Left renal cortex interstitium (tissue), 4 donors: ENCODE data around the gene STAP1. TPM values are rescaled to one million over a fixed set of nuclear protein-coding genes. Genes with fewer than 3 reads are reported as not detected.
"Not testable (repeated sequence)": the region's sequence is repeated elsewhere in the genome, so short reads cannot be mapped to it uniquely, and the experiment has no call there.

Experiments
- DNase-seq, 4 donors: peaks; one replicate each; pipeline ENCODE4 v3.0.0-alpha.2; 2013; ENCODE audit warnings: low read depth in 4 of 4, low spot score in 2 of 4, missing footprints in 1 of 4
- polyA plus RNA-seq, 4 donors: library from polyadenylated mRNA; unstranded; fragments of 120-200 nt; gene quantifications; one replicate each; pipeline ENCODE4 v1.2.1, GENCODE V29; 2013; ENCODE audit not compliant: insufficient read length in 4 of 4

The STAP1 gene
- polyA plus RNA-seq, 4 donors, result 0.13 to 0.24 (median 0.17) TPM

- DNase-seq, result no peak
These were observed 56.6 kb downstream of the STAP1 start for GRCh38 chr4:67615119-67615518.

- no peak for DNase-seq
These were observed 58.0 kb downstream of the STAP1 start for GRCh38 chr4:67616478-67616877.

GRCh38 chr4:67624939-67625338, 66.4 kb downstream of the STAP1 start:
- no peak for DNase-seq

- no peak for DNase-seq
These were observed 74.0 kb downstream of the STAP1 start for GRCh38 chr4:67632492-67632891.

- no peak for DNase-seq
These were observed 76.2 kb downstream of the STAP1 start for GRCh38 chr4:67634741-67635140.

- no peak for DNase-seq
These were observed 76.8 kb downstream of the STAP1 start for GRCh38 chr4:67635331-67635730.

- not testable (repeated sequence) for DNase-seq
These were observed 78.5 kb downstream of the STAP1 start for GRCh38 chr4:67636978-67637377.

- DNase-seq, result no peak
These were observed 79.6 kb downstream of the STAP1 start for GRCh38 chr4:67638136-67638535.

- DNase-seq, result no peak
These were observed 93.0 kb downstream of the STAP1 start for GRCh38 chr4:67651536-67651935.

Other genes starting within 250 kb of the STAP1 start
- 10 to 100 TPM; 23.3 to 36.0 (median 27.3) TPM for gene CENPC, start 13.2 kb upstream of the STAP1 start, polyA plus RNA-seq
- 10 to 100 TPM; 40.9 to 72.5 (median 55.8) TPM for gene UBA6, start 142.4 kb downstream of the STAP1 start, polyA plus RNA-seq
- gene GNRHR, start 195.7 kb downstream of the STAP1 start, polyA plus RNA-seq, result 1 to 10 TPM in 1 of 4 donors, under 1 TPM in 3; 0.32 to 1.1 (median 0.63) TPM